Measurements from ENCODE around the gene WDR86.

The WDR86 gene, protein sequence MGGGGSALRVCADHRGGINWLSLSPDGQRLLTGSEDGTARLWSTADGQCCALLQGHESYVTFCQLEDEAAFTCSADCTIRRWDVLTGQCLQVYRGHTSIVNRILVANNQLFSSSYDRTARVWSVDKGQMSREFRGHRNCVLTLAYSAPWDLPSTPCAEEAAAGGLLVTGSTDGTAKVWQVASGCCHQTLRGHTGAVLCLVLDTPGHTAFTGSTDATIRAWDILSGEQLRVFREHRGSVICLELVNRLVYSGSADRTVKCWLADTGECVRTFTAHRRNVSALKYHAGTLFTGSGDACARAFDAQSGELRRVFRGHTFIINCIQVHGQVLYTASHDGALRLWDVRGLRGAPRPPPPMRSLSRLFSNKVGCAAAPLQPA
- 2.1 to 28.0 reads per million in 2 donors for total RNA-seq

DNA sequence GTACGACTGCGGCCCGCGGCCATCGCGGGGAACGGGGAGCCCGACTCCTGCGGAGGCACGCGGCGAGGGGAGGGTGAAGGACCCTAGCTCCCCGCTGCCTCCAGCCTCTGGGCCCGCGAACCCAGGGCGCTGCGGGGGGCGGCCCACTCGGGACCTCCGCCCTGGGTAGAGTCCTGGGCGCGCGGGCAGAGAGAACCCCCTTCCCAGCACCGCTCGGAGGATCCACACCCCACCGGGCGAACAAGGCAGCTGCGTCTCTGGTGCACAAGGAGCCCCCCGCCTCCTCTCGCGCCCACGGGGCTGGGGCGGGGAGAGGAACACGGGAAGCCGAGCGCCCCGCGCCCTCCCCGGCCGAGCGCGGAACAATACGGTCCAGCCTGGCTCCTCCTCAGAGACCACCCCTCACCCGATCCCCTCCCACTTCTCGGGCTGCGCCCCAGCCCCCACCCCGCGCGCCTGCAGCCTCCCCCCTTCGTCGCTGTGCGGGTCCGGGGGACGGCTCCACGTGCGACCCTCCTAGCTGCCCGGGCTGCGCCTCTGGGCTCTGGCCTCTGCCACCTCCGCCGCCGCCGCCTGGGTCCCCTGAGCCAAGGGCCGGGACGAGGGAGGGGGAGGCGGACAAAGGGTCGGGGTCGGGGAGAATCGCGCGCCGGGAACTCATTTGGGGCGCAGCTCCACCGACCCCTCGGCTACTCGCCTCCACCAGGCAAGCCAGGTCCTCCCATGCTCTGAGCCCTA lies at the start of gene WDR86:
WDR86 (minus strand) TSS at position 372 of the 738 bp plus-strand sequence. CDS start 449 bp downstream, outside the sequence.
- DNase-seq: peak; percentile 31

DNA sequence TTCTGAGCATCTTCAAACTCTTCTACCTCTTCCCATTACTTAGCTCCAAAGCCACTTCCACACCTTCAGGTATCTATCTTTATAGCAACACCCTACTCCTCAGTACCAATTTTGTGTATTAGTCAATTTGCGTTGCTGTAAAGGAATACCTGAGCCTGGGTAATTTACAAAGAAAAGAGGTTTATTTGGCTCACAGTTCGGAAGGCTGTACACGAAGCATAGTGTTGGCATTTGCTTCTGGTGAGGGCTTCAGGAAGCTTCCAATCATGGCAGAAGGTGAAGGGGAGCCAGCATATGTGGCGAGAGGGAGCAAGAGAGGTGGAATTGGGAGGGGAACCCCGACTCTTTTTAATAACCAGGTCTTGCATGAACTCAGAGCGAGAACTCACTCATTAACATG lies 47.7 kb upstream of the WDR86 start:
- DNase-seq: no peak

DNA sequence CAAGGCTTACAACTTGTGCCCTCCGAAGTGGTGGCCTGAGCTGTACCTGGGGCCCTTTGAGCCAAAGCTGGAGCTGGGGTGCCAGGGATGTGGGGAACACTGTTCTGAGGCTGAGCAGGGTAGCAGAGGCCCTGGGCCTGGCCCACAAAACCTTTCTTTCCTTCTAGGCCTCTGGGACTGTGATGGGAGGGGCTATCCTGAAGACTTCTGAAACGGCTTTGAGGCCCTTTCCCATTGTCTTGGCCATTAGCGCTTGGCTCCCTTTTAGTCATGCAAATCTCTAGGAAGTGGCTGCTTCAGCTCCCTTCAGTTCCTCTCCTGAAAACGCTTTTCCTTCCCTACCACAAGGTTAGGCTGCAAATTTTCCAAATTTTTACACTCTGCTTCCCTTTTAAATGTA lies 46.9 kb upstream of the WDR86 start:
- DNase-seq: no peak

DNA sequence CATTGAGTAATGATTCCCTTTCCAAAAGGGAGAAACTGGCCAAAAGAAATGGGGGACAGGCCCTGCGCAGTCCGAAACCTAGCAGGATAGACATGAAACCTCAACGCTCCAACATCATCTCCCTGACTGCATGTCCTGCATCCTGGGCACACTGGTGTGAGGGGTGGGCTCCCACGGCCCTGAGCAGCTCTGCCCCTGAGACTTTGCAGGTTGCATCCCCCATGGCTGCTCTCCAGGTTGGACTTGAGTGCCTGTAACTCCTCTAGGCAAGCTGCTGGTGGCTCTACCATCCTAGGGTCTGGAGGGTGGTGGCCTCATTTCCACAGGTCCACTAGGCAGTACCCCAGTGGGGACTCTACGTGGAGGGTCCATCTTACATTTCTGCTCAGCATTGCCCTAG lies 46.4 kb upstream of the WDR86 start:
- no peak for DNase-seq

DNA sequence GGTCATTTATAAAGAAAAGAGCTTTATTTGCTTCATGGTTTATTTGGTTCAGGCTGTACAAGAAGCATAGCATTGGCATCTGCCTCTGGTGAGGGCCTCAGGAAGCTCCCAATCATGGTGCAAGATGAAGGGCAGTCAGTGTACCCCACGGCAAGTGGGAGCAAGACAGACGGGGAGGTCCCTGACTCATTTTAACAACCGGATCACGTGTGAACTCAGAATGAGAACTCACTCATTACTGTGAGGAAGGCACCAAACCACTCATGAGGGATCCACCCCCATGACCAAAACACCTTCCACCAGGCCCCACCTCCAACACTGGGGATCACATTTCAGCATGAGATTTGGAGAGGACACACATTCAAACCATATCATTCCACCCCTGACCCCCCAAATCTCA lies 45.9 kb upstream of the WDR86 start:
- no peak for DNase-seq

DNA sequence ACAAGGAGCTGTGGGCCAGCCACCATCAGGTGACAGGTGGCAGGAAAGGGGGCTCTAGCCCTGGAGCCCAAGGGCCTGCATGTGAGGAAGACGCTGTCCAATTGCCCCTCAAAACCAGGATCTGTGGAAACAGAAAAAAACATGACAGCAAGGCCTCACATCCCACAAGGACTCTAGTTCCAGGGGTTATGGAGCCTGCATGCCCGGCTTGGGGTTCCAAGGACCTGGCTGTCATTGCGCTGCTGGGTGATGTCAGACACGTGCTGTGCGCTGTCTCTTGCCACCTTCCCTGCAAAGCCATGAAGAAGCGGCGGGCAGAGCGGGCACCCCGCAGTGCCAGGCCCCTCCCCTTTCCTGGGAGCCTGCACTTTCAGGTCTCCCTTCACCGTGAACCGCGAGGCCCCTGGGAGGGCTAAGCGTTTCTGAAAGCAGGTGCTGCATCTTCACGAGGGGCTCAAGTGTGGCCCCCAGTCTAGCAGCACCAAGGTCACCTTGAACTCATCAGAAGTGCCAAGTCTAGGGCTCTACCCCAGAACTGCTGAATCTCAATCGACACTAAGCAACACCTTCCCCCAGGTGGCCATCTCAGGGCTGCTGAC lies 45.2 kb upstream of the WDR86 start:
- no peak for DNase-seq

DNA sequence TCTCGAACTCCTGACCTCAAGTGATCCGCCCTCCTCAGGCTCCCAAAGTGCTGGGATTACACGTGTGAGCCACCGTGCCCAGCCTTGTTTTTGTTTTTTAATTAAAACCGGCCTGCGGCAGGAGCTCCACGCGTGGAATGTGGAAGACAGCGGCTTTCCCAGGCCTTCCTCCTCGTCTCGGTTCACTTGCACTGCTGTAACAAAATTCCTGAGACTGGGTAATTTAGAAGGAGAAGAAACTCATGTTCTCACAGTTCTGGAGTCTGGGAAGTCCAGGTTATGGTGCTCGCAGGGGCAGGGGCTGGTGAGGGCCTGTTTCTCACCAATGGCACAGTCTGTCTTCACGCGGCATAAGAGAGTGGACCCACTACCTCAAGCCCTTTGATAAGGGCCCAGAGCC lies 44.5 kb upstream of the WDR86 start:
- no peak for DNase-seq

DNA sequence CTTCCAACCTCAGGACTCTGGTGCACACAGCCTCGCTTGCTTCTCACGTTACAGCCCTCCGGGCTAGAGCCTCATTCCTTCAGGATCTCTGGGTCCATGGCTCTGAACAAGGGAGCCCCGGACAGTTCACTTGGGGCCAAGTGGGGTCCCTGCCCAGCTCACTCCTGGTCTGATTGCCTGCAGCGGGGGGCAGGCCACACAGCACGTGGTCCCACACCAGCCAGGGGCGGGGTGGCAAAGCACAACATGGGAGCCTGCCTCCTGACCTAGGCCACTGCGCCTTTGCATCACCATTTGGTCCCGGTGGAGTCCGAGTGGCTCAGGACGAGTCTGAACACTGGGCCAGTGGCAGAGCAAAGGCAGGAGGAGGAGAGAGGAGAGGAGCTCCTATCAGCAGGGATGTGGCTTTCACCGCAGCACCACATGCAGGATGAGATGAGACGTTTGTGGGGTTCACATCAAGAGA lies 43.5 kb upstream of the WDR86 start:
- DNase-seq: no peak

DNA sequence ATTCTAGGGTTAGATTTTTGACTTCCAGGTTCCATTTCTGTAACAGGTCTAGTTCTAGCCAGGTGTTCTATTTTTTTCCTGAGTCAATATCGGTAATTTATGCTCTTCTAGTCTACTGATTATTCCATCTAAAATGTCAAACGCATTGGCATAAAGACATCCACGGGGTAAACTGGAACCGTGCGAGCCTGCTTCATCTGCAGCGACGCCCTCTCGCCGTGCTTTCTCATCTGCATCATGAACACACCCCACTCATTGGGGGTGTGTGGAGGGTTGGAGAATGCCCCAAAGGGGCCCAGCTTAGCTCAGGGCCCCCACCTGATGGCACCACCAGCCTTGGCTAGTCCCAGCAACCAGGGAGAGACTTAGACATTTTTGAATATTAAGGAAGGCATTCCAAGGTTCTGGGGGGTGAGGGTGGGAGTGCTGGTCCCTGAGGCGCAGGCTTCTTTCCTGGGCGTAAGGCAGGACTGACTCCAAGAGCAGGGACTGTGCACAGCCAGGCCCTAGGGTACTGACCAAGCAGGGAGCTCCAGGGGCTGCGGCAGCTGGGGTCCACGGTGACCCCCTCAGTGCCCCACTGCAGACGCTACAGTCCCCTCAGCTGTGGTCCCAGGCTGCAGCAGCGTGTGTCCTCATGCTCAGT lies 43.0 kb upstream of the WDR86 start:
- no peak for DNase-seq

DNA sequence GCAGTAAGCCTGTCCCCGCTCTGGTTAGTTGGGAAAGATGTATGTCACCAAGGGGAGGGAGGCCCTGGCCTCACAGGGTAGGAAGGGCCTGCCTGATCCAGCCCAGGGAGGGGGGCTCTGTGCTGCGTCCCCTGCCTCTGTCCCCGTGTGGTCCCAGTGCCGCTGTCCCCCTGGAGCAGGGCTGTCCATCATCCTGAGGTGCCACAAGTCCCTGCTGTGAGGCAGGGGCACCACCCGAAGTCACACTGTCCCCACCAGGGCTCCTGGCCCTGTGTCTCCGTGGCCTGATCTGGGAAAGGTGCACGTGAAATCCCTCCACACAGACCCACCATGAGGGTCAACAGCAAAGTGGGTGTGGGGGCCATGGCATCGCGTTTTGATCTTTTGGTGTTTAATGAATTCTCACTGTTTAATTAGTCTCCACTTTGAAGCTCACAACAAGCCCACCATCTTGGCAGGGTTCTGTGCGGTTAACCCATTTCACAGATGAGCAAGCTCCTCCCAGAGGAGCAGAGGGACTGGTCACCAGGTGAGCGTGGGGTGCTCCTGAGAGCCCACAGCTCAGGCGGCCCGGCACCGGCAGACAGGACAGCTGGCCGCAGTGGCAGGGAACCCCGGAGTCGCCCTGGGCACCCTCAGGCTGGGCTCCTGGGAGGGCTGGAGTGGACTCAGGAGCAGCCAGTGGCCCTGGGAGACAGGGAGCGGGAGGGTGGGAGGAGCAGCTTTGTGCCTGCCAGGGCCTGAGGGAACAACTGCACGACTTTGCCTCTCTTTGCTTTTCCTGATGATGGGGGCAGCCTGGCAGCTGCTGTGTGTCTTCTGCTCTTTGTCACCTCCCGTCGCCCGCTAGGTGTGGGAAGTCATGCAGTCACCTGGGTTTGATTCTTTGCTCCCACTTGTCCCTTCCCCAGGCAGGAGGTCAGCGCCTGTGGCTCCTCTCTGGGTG lies 42.1 kb upstream of the WDR86 start:
- no peak for DNase-seq

DNA sequence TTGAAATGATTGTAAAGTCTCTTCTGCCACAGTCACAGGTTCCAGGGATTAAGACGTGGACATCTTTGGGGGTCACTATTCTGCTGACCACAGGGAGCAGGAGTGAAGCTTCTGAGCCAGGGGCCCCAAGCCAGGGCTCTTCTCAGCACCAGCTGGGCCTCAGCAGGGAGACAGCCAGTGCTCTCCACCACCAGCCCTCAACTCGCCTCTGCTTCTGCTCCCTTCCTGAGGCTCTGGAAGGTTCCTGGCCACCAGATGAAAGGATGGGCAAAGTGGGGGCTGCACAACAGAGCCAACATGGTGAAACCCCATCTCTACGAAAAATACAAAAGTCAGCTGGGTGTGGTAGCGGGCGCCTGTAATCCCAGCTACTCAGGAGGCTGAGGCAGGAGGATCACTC lies 41.3 kb upstream of the WDR86 start:
- no peak for DNase-seq

DNA sequence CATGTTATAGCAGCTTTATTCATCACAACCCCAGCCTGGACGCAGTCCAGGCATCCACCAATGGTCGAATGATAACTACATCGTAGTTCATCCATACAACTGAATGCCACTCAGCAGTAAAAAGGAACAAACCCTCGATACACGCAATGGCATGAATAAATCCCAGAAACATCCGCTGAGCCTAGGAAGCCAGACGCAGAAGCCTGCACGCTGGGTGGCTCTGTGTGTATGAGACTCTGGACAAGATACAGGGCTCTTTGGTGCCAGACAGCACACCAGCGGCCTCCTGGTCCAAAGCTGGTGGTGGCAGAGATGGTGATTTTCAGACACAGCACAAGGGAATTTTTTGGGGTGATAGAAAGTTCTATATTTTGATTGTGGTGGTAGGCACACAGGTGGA lies 40.2 kb upstream of the WDR86 start:
- DNase-seq: no peak

DNA sequence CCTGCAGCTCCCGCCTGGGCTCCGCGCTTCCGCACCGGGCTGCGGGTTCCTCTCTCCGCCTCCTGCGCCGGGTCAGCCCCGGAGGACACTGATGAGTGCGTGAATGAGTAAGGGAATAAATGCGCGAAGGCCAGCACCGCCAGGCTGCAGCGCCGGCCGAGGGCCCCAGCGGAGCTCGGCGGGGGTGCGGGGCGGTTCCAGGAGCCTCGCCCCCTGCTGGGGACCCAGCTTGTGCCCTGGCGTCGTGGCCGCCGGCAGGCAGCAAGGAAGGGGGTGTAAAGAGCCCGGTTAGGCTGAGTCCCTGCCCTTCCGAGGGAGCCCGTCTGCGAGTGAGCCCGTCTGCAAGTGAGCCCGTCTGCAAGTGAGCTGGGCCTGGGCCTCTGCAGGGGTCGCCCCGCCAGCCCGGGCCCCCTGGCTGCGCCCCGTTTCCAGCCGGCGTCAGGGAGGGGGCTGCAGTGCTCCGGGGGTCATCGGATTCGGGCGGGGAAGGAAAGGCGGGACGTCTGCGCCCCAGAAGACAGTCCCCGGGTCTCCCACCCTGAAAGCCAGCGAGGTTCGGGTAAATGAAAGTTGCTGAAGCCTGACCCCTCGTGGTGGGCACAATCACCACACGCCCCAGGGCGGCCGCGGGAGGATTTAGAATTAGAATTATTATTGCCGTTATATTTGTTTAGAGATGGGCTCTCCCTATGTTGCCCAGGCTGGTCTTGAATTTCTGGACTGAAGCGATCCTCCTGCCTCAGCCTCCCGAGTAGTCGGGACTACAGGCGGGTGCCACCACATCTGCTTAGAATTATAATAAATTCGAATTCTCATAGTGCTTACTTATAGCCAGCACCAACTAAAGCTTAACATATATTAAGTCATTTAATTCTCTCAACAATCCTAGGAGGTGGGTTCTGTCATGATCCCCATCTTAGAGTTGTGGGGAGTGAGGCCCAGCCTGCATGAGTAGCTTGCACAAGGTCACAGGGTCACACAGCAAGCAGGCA lies 38.7 kb upstream of the WDR86 start:
- peak; percentile 71 for DNase-seq

DNA sequence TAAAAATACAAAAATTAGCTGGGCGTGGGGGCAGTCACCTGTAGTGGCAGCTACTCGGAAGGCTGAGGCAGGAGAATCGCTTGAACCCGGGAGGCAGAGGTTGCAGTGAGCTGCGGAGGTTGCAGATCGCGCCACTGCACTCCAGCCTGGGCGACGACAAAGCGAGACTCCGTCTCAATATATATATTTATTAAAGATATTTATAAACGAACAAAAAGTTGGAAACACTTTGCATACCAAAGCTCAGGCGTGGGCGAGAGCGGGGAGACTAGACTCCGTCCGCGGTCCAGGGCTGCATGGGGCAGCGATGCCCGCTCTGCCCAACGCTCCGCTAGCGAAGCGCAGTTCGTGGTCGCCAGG lies 38.0 kb upstream of the WDR86 start:
- DNase-seq: no peak

DNA sequence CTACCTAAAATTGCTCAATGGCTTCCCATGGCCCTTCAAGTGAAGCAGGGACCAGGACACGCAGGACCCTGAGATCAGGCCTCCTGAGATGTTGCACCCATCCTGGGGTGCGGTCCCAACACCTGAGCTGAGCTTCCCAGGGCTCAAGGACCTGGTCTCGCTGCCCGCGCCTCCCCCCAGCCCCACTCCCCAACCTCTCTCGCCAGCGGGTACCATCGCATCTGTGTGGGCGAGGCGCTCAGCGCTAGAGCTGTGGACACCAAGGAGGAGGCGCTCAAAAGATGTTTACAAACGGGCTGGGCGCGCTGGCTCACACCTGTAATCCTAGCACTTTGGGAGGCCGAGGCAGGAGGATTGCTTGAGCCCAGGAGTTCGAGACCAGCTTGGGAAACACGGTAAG lies 37.5 kb upstream of the WDR86 start:
- DNase-seq: no peak

DNA sequence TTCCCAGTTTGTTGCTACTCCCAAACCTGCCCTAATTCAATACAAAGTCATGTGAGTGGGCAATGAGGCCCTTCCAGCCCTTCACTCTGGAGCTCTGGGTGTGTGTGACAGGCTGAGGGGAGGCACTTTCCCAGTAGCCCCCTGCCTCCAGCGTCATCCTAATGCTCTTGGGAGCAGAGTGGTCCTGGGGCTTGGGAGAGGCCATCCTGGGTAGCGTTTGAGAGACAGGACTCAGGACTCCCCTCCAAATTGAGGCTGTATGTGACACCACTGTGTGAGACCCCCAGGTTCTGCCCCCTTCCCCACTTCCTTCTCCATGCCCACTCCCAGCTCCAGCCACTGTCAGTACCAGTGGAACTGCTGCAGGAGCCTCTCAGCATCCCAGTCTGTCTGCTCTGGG lies 36.6 kb upstream of the WDR86 start:
- no peak for DNase-seq

DNA sequence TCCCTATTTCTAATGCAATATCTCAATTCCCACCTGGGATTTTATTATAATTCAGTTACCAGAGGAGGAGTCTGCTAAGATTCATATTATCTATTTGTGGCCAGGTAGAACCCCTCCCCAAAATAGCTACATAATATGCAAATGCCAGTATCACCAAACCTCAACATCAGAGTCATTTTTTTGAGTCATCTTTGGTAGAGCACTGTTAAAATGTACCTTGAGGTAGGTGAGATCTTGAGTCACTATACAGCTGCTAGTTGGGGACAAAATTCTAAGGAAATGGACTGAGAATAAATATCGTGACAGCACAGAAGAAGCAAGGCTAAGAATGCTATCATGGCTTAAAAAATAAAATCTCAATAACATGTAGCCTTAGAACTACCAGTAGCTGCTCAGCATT lies 34.8 kb upstream of the WDR86 start:
- DNase-seq: no peak

DNA sequence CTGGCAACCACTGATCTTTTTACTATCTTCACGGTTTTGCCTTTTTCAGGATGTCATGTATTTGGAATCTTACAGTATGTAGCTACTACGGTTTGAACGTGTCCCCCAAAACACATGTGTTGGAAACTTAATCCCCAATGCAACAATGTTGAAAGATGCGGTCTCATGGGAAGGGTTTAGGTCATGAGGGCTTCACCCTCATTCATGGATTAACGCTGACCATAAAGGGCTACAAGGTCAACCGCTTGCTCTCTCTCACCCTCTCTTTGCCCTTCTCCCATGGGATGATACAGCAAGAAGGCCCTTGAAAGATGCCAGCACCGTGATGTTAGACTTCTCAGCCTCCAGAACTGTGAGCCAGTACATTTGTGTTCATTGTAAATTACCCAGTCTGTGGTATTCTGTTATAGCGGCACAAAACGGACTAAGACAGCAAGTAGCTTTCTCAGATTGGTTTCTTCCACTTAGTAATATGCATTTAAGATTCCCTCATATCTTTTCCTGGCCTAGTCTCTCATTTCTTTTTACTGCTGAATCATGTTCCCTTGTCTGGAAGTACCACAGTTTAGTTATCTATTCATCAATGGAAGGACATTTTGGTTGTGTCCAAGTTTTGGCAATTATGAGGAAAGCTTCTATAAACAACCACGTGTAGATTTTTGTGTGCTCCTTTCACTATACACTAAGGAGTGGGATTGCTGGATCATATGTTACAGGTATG lies 33.1 kb upstream of the WDR86 start:
- DNase-seq: no peak

DNA sequence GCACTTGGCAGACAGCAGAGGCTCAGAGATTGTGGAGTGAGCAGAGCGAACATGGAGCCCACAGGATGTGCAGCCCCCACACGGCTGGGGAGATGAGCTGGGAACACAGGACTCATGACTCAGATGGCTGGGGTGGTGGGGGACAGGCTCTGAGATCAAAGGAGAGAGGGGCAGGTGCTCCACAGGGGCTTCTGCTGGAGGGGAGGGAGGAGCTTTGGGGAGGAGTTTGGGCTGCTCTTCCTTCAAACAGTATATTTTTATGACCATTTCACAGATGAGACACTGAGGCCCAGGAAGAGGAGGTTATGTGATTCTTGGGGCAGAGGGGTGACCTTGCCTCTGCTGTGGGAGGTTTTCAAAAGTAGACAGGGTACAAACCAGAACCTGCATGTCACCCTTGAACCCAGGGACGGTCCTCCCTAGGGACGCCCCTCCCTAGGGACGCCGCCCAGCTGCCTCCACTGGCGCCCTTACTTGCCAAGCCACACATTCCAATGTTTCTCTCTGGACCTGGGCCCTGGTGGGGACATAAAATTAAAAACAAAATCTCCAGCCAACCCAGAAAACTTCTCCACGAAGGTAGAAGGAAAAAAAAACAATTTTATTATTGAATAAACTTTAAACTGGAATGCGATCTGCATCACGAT lies 31.1 kb upstream of the WDR86 start:
- no peak for DNase-seq
